OCI-LY1 (cell line): ENCODE data around the gene MPRIP.

Experiments used
- EZH2 ChIP-seq: fragments of 200-600 bp; sonication (generic), shearing (Covaris generic); IDR thresholded peaks from 2 replicates; pipeline ENCODE4 v1.8.0; 2017; ENCODE audit warnings: borderline replicate concordance, mixed run types, mild to moderate bottlenecking, antibody characterized with exemption, low read length, moderate library complexity, mixed read lengths
- TF ChIP-seq, protein P1 (sequence below): fragments of 200-600 bp; sonication (generic), shearing (Covaris generic); IDR thresholded peaks from 2 replicates; pipeline ENCODE4 v1.5.1; 2017; ENCODE audit warnings: mild to moderate bottlenecking, antibody characterized with exemption, low read length, moderate library complexity, mixed read lengths

DNA sequence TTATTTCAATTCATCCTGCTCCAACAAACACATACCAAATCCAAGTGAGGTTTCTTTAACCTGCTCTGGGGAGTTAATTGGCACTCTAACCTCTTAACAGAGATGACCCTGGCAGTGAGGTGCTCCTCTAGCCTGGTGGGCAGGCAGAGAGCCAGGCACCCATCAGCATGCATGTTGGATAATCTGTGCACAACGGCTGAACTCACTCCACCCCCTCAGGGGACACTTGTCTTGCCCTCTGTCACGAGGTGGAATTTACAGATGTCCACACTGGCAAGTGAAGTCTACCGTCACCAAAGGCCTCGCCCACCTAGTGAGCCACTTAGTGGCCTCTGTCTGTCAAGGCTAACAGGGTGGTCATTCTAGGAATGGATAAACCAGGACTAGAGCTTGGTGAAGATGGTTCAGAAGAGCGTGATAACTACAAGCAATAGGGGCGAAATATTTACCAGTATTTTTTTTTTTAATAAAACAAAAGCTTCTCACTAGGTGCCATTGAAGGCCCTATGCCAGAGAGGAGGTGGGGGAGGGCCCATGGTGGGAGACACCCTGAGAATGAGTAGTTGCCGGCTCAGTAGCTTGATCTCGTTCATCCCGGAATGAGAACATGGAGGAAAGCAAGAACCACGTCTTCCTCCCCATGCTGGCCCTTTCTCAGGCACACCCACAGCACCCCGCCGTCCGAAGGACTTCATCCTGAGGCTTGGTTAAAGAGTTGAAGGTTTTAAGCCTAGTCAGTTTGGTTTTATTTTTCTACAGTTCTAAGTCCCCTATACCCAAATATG is 138.7 kb downstream of the MPRIP start:
- TF ChIP-seq, protein P1, sequence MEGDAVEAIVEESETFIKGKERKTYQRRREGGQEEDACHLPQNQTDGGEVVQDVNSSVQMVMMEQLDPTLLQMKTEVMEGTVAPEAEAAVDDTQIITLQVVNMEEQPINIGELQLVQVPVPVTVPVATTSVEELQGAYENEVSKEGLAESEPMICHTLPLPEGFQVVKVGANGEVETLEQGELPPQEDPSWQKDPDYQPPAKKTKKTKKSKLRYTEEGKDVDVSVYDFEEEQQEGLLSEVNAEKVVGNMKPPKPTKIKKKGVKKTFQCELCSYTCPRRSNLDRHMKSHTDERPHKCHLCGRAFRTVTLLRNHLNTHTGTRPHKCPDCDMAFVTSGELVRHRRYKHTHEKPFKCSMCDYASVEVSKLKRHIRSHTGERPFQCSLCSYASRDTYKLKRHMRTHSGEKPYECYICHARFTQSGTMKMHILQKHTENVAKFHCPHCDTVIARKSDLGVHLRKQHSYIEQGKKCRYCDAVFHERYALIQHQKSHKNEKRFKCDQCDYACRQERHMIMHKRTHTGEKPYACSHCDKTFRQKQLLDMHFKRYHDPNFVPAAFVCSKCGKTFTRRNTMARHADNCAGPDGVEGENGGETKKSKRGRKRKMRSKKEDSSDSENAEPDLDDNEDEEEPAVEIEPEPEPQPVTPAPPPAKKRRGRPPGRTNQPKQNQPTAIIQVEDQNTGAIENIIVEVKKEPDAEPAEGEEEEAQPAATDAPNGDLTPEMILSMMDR: no peak
- TF ChIP-seq EZH2: no peak
